Loucy (cell line): ENCODE data around the gene CSRP2.

Experiments
- H2AFZ ChIP-seq: fragments of 200-600 bp; sonication (generic); 2 replicates; pipeline ENCODE4 v1.6.0; 2016; ENCODE audit warnings: antibody characterized with exemption, mild to moderate bottlenecking, low read length, moderate library complexity
- H3F3A ChIP-seq: fragments of 200-600 bp; 2 replicates; pipeline ENCODE4 v1.6.0; 2016; ENCODE audit warnings: antibody characterized with exemption, low read depth, mild to moderate bottlenecking
- H3K27me3 ChIP-seq: fragments of 200-600 bp; sonication (generic); 2 replicates; pipeline ENCODE4 v1.6.1; 2014; ENCODE audit warnings: low read length, mild to moderate bottlenecking; ENCODE audit not compliant: insufficient read depth, poor library complexity, severe bottlenecking
- H3K36me3 ChIP-seq: fragments of 200-600 bp; sonication (generic); 2 replicates; pipeline ENCODE4 v1.6.1; 2016; ENCODE audit warnings: low read length; ENCODE audit not compliant: insufficient read depth
- H3K4me1 ChIP-seq: fragments of 200-600 bp; sonication (generic); 2 replicates; pipeline ENCODE4 v1.5.1; 2014; ENCODE audit warnings: low read length, mild to moderate bottlenecking; ENCODE audit not compliant: insufficient read depth, poor library complexity, severe bottlenecking
- H3K4me2 ChIP-seq: fragments of 200-600 bp; sonication (generic); 2 replicates; pipeline ENCODE4 v1.6.0; 2014; ENCODE audit warnings: antibody characterized with exemption, low read length, low read depth, mild to moderate bottlenecking; ENCODE audit not compliant: poor library complexity, severe bottlenecking
- H3K4me3 ChIP-seq: fragments of 200-600 bp; sonication (generic); 2 replicates; pipeline ENCODE4 v1.5.1; 2014; ENCODE audit warnings: low read length, mild to moderate bottlenecking, mixed read lengths; ENCODE audit not compliant: poor library complexity, severe bottlenecking
- H3K79me2 ChIP-seq: fragments of 200-600 bp; sonication (generic); 2 replicates; pipeline ENCODE4 v1.6.1; 2014; ENCODE audit warnings: low read length; ENCODE audit not compliant: insufficient read depth
- H3K9ac ChIP-seq: fragments of 200-600 bp; sonication (generic); 2 replicates; pipeline ENCODE4 v1.6.0; 2014; ENCODE audit warnings: mild to moderate bottlenecking, low read depth, low read length, moderate library complexity; ENCODE audit not compliant: poor library complexity, severe bottlenecking
- H3K9me2 ChIP-seq: fragments of 200-600 bp; sonication (generic); replicated peaks from 2 replicates; pipeline ENCODE4 v1.6.1; 2016; ENCODE audit warnings: low read depth, low read length, mixed read lengths
- H3K9me3 ChIP-seq: fragments of 200-600 bp; sonication (generic); 2 replicates; pipeline ENCODE4 v1.6.1; 2014; ENCODE audit warnings: mild to moderate bottlenecking, antibody characterized with exemption, low read length, low read depth; ENCODE audit not compliant: insufficient read depth
- H4K20me1 ChIP-seq: fragments of 200-600 bp; sonication (generic); 2 replicates; pipeline ENCODE4 v1.6.0; 2014; ENCODE audit warnings: antibody characterized with exemption, low read length, mild to moderate bottlenecking; ENCODE audit not compliant: insufficient read depth, poor library complexity, severe bottlenecking
- EZH2phosphoT487 ChIP-seq: fragments of 200-600 bp; IDR thresholded peaks from 2 replicates; pipeline ENCODE4 v1.6.1; 2018; ENCODE audit warnings: antibody characterized with exemption, mild to moderate bottlenecking, moderate library complexity, borderline replicate concordance
- TF ChIP-seq, protein P1 (sequence below): fragments of 200-600 bp; sonication (generic); conservative IDR thresholded peaks from 2 replicates; pipeline ENCODE4 v1.5.1; 2014; ENCODE audit warnings: mild to moderate bottlenecking, antibody characterized with exemption, low read length

Gene CSRP2

GRCh38 chr12:76864791-76865400, 13.9 kb downstream of the CSRP2 start:
- Histone ChIP-seq H3K4me2 (peak overlapping the region; percentile 69), H3K36me3 (no peaks in the 10 kb centered on the region), H4K20me1 (no peaks in the 10 kb centered on the region), H3K27me3 (no peaks in the 10 kb centered on the region), H3K79me2 (no peaks in the 10 kb centered on the region), H2AFZ (no peak overlapping the region), H3K9me3 (no peaks in the 10 kb centered on the region), H3K9ac (peak overlapping the region; percentile 65), H3F3A (no peaks in the 10 kb centered on the region), H3K4me1 (peaks cover 35% of the 10 kb centered on the region), H3K4me3 (peak overlapping the region; percentile 60), H3K9me2 (no peaks in the 10 kb centered on the region)
- TF ChIP-seq EZH2phosphoT487, result no peak
- TF ChIP-seq, protein P1, sequence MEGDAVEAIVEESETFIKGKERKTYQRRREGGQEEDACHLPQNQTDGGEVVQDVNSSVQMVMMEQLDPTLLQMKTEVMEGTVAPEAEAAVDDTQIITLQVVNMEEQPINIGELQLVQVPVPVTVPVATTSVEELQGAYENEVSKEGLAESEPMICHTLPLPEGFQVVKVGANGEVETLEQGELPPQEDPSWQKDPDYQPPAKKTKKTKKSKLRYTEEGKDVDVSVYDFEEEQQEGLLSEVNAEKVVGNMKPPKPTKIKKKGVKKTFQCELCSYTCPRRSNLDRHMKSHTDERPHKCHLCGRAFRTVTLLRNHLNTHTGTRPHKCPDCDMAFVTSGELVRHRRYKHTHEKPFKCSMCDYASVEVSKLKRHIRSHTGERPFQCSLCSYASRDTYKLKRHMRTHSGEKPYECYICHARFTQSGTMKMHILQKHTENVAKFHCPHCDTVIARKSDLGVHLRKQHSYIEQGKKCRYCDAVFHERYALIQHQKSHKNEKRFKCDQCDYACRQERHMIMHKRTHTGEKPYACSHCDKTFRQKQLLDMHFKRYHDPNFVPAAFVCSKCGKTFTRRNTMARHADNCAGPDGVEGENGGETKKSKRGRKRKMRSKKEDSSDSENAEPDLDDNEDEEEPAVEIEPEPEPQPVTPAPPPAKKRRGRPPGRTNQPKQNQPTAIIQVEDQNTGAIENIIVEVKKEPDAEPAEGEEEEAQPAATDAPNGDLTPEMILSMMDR, result no peak

- Histone ChIP-seq H3F3A (no peaks in the 10 kb centered on the region; the same call in 1 of the 2 replicates), H3K4me2 (peak overlapping the region; percentile 2), H3K4me3 (no peak overlapping the region), H3K36me3 (no peaks in the 10 kb centered on the region), H2AFZ (no peak overlapping the region), H3K79me2 (no peaks in the 10 kb centered on the region), H3K9me3 (no peaks in the 10 kb centered on the region), H3K4me1 (peaks cover 44% of the 10 kb centered on the region), H4K20me1 (no peaks in the 10 kb centered on the region), H3K27me3 (no peaks in the 10 kb centered on the region), H3K9ac (no peak overlapping the region), H3K9me2 (no peaks in the 10 kb centered on the region)
- no peak for TF ChIP-seq EZH2phosphoT487
- TF ChIP-seq, protein P1, result no peak
Measured at GRCh38 chr12:76863837-76864236, 15.0 kb downstream of the CSRP2 start.

GRCh38 chr12:76863005-76863670, 15.7 kb downstream of the CSRP2 start:
- Histone ChIP-seq H3K36me3 (no peaks in the 10 kb centered on the region), H2AFZ (no peak overlapping the region), H3K9me3 (no peaks in the 10 kb centered on the region), H3K4me1 (peaks cover 46% of the 10 kb centered on the region), H3K9ac (no peak overlapping the region), H3K9me2 (no peaks in the 10 kb centered on the region), H3K27me3 (no peaks in the 10 kb centered on the region), H3K79me2 (no peaks in the 10 kb centered on the region), H4K20me1 (no peaks in the 10 kb centered on the region), H3F3A (no peaks in the 10 kb centered on the region; the same call in 1 of the 2 replicates), H3K4me3 (no peak overlapping the region), H3K4me2 (no peak overlapping the region)
- no peak for TF ChIP-seq EZH2phosphoT487
- TF ChIP-seq, protein P1, result no peak
